Measurements from ENCODE around the gene PRDM15.

PRDM15 gene

DNA sequence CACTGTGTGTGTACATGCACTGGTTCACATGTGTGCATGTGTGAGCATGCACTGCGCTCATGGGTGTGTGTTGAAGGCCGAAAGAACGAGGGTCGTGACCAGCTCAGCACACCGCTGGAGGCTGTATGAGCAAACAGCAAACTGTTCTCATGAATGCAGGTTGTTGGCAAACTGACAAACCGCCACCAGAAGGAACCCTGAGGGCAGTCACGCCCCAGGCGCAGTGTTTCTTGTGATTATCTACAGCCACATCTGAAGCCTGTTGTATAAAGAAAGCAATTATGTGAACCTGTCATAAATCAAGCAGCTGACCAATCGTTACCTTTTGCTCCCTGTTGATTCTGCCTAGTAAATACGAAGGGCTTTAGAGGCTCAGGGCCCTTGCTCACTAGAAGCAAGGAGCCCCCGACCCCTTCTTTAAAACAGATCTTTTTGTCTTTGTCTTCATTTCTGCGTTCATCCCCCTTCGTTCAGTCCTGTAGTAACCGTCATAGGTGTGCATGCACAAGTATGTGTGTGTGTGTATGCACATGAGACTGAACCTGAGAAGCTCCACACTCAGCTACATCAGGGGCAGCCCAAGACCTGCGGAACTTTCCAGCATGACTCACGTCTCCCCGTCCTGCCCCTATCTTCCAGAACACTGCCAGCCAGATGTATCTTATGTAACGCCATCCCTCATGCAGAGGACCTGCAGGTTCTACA, 95.5 kb downstream of the PRDM15 start:
- no peaks in the 10 kb centered on the region for H3K36me3 ChIP-seq
- TF ChIP-seq, protein P1, sequence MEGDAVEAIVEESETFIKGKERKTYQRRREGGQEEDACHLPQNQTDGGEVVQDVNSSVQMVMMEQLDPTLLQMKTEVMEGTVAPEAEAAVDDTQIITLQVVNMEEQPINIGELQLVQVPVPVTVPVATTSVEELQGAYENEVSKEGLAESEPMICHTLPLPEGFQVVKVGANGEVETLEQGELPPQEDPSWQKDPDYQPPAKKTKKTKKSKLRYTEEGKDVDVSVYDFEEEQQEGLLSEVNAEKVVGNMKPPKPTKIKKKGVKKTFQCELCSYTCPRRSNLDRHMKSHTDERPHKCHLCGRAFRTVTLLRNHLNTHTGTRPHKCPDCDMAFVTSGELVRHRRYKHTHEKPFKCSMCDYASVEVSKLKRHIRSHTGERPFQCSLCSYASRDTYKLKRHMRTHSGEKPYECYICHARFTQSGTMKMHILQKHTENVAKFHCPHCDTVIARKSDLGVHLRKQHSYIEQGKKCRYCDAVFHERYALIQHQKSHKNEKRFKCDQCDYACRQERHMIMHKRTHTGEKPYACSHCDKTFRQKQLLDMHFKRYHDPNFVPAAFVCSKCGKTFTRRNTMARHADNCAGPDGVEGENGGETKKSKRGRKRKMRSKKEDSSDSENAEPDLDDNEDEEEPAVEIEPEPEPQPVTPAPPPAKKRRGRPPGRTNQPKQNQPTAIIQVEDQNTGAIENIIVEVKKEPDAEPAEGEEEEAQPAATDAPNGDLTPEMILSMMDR (IDR thresholded peaks at IDR 0.05; ENCODE audit: low read depth, low read length) = no peak
- H3K27ac ChIP-seq = no peak overlapping the region
- no peak for DNase-seq
- H3K27me3 ChIP-seq (ENCODE audit: insufficient read depth, low read depth, severe bottlenecking) = no peaks in the 10 kb centered on the region
- H3K9me3 ChIP-seq (ENCODE audit: severe bottlenecking) = no peaks in the 10 kb centered on the region
- H3K4me3 ChIP-seq (ENCODE audit: low read depth, low read length) = no peak overlapping the region

DNA sequence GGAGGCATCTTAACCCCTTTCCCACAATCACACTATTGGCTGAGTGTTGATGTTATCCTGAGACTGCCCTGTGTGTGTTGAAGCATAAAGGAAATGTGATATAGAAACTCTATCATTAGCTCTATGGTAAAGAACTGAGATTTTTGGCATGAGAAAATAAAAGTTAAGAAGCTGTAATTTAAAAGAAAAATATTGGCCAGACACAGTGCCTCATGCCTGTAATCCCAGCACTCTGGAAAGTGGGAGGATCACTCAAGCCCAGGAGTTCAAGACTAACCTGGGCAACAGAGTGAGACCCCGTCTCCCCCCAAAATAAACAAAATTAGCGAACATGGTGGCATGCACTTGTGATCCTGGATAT, 98.1 kb downstream of the PRDM15 start:
- Histone ChIP-seq H3K27me3 (ENCODE audit: insufficient read depth, low read depth, severe bottlenecking) (no peaks in the 10 kb centered on the region), H3K36me3 (no peaks in the 10 kb centered on the region), H3K27ac (no peak overlapping the region), H3K9me3 (ENCODE audit: severe bottlenecking) (no peaks in the 10 kb centered on the region), H3K4me3 (ENCODE audit: low read depth, low read length) (no peak overlapping the region)
- TF ChIP-seq, protein P1 (IDR thresholded peaks at IDR 0.05; ENCODE audit: low read depth, low read length) = no peak
- no peak for DNase-seq

DNA sequence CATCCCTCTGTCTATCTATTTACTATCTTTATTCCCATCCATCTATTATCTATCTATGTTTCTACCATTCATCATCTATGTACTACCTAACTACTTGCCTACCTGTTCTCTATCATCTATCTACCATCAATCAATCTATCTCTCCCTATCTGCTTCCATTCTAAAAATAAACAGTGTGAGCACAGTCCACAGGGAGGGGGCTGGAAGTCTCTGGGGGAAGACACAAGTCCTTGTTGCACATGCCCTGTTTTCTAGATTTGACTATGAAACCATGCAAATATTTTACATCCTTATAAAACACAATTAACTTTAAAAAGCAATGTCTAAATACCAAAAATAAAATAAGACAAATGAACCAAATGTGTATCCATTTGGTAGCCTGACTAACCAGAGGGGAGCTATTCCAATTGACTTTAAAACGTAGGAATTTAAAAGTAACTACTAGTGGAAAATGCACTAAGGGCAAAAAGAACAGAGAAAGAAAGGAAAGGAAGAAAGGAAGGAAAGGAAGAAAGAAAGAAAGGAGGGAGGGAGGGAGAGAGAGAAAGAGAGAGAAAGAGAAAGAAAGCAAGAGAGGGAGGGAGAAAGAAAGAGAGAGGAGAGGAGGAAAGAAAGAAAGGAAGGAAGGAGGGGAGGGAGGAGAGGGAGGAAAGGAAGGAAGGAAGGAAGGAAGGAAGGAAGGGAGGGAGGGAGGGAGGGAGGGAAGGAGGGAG, 98.7 kb downstream of the PRDM15 start:
- Histone ChIP-seq H3K9me3 (ENCODE audit: severe bottlenecking) (no peaks in the 10 kb centered on the region), H3K36me3 (no peaks in the 10 kb centered on the region), H3K27ac (no peak overlapping the region), H3K27me3 (ENCODE audit: insufficient read depth, low read depth, severe bottlenecking) (no peaks in the 10 kb centered on the region), H3K4me3 (ENCODE audit: low read depth, low read length) (no peak overlapping the region)
- TF ChIP-seq, protein P1 (IDR thresholded peaks at IDR 0.05; ENCODE audit: low read depth, low read length) = no peak
- no peak for DNase-seq

DNA sequence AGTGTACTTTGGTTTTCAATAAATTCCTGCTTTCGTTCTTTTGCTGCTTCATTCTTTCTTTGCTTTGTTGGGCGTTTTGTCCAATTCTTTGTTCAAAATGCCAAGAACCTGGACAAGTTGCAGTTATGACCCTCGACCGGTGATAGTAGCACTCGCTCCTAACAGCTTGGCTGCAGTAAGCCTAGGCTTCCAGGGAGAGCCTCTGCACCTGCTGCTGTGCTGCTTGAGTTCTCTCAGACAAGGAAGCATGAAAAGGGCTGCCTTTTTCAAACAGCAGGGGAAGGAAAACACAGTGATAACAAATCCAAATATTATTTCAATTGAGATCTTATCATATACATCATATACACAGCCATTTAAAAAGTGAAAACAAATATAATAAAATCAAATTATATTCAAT, 99.5 kb downstream of the PRDM15 start:
- H3K4me3 ChIP-seq (ENCODE audit: low read depth, low read length) = peak overlapping the region; percentile 37
- H3K36me3 ChIP-seq = no peaks in the 10 kb centered on the region
- TF ChIP-seq, protein P1 (IDR thresholded peaks at IDR 0.05; ENCODE audit: low read depth, low read length) = no peak
- H3K27me3 ChIP-seq (ENCODE audit: insufficient read depth, low read depth, severe bottlenecking) = no peaks in the 10 kb centered on the region
- DNase-seq = no peak
- no peaks in the 10 kb centered on the region for H3K9me3 ChIP-seq (ENCODE audit: severe bottlenecking)
- no peak overlapping the region for H3K27ac ChIP-seq

DNA sequence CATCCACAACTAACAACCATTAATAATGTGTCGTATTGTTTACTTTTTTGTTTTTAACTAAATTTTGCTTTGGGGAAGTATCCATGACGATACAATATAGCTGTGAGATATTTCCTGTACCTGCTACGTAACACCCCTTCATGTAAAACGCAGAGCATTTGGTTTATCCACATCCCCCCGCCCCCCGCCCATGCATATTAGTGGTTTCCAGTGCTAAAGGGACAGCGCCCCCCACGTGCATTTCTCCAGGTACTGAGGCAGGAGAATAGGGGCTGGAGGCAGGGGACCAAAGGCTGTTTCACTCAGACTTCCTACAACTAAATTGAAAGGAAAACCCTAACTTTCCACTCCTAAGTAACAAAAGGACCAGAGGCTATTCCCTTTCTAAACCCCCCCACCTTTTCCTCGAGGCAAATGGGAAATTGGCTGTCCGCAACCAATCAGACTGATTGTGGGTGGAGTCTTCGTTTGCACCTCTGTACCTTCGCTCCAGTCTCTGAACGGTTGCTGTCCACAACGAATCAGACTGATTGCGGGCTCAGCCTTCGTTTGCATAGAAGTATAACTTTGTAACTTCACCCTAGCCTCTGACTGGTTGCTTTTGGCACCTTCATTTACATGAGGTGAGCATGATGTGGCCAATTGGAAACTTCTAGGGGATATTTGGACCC, 100.1 kb downstream of the PRDM15 start:
- Histone ChIP-seq H3K9me3 (ENCODE audit: severe bottlenecking) (no peaks in the 10 kb centered on the region), H3K27me3 (ENCODE audit: insufficient read depth, low read depth, severe bottlenecking) (no peaks in the 10 kb centered on the region), H3K27ac (no peak overlapping the region), H3K36me3 (no peaks in the 10 kb centered on the region), H3K4me3 (ENCODE audit: low read depth, low read length) (peak overlapping the region; percentile 37)
- TF ChIP-seq, protein P1 (IDR thresholded peaks at IDR 0.05; ENCODE audit: low read depth, low read length) = peak; percentile 27; the same call in 1 of the 2 replicates
- peak; percentile 40 for DNase-seq
